Right ventricle myocardium inferior (tissue), 1 donor: ENCODE measurements around the gene MTG1. TPM values are rescaled to one million over a fixed set of nuclear protein-coding genes. Genes with fewer than 3 reads are reported as not detected.
"Not testable (repeated sequence)": the region's sequence is repeated elsewhere in the genome, so short reads cannot be mapped to it uniquely, and the experiment has no call there.

Experiments used
- ATAC-seq: fragments of 200-7000 bp; cut with Tn5 transposase; one replicate; pipeline ENCODE4 v1.9.1; 2020; ENCODE audit warnings: mild to moderate bottlenecking, moderate library complexity
- DNase-seq: peaks from one replicate; pipeline ENCODE4 v3.0.0; 2021; ENCODE audit errors: missing footprints
- intact Hi-C: fragments of 100-400 bp; cut with DNase I; formaldehyde crosslinking; loops from one replicate; pipeline ENCODE4 v1.11.0; 2022
- total RNA-seq: library from RNA; stranded (reverse); fragmentation: NEBNext Ultra II Directional; extraction: Animal tissue kit (Norgen Biotek cat#: 25700); gene quantifications from one replicate; pipeline ENCODE4 v1.2.1, GENCODE V29; 2021
- donor health status: DM: no; HTN: yes; CAD: no; lungs with severe emphysema.

Gene MTG1
- total RNA-seq, 1 donor from 2014 or later, result 17.8 TPM

DNA sequence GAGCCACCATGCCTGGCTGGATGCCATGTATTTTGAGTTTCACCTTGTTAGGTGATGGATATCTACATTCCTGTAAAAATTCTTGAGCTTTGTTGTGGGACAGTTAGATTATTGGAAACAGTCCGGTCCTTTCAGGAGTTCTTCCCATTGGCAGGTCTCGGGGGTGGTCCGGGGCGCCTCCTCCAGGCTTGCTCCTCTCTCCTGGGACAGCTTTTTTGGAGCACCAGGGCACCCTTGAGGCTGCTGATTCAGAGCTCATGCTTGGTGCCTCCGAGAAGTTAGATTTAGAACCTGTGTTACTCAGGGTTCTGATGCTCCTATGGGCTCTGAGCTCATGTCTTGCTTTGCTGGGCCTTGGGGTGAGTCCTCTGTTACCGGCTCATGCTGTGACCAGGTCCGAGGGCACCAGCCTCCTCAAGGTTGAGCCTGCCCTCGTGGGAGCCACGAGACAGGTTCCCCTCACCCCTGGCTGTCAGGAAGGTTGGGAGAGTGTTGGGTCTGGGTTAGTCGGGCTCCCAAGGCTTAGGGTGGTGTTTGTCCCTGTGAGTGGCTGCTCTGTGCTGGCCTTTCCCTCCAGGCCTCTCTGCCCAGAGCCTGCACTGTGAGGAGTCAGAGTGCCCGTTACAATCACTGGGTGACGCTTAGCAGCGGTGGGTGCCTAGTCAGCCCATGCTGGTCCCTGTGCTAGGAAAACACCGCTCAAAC, 24.5 kb downstream of the MTG1 start:
- DNase-seq (peak; percentile 32), ATAC-seq (no peak)
- intact Hi-C loops, result no loop called here

- intact Hi-C loops, result no loop called here
- ATAC-seq (no peak), DNase-seq (peak; percentile 41)
Observed at GRCh38 chr10:133419211-133419950, 25.4 kb downstream of the MTG1 start.

GRCh38 chr10:133420028-133420427, 26.1 kb downstream of the MTG1 start:
- DNase-seq, result peak; percentile 39
- ATAC-seq, result no peak
- intact Hi-C loops, result no loop called here

GRCh38 chr10:133420579-133420978, 26.6 kb downstream of the MTG1 start:
- intact Hi-C loops, result no loop called here
- ATAC-seq (no peak), DNase-seq (peak; percentile 65)

GRCh38 chr10:133421336-133422222, 27.6 kb downstream of the MTG1 start:
- intact Hi-C loops, result no loop called here
- DNase-seq (peak; percentile 60), ATAC-seq (no peak)

GRCh38 chr10:133422223-133422806, 28.4 kb downstream of the MTG1 start:
- ATAC-seq (no peak), DNase-seq (peak; percentile 50)
- intact Hi-C loops, result no loop called here

- intact Hi-C loops, result no loop called here
- ATAC-seq, result no peak
- DNase-seq, result peak; percentile 67
Observed at GRCh38 chr10:133422807-133423771, 29.1 kb downstream of the MTG1 start.

DNA sequence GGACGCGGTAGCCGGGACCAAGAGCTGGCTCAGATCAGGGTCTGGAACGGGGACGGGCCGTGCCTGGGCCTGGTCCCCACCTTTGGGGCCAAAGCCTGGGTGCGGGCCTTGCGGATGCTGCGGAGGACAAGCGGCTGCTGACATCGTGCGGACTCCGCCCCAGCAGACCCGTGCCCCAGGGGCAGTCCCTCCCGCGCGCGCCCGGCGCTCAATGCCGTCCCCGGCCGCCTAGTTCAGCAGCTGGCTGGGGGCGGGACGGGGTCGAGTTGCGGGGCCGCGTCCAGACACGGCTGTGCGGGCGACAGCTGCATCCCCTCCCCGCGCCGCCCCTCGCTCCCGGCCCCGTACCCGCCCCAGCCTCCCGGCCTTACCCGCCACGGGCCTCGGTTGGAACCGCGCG, 30.1 kb downstream of the MTG1 start:
- DNase-seq, ATAC-seq, intact Hi-C loops: not testable (repeated sequence)

GRCh38 chr10:133424601-133425000, 30.6 kb downstream of the MTG1 start, which contains the start of gene SPRN:
SPRN (minus strand) TSS chr10:133424625; CDS start chr10:133423681, 944 bp downstream.
- ATAC-seq, DNase-seq, intact Hi-C loops: not testable (repeated sequence)

DNA sequence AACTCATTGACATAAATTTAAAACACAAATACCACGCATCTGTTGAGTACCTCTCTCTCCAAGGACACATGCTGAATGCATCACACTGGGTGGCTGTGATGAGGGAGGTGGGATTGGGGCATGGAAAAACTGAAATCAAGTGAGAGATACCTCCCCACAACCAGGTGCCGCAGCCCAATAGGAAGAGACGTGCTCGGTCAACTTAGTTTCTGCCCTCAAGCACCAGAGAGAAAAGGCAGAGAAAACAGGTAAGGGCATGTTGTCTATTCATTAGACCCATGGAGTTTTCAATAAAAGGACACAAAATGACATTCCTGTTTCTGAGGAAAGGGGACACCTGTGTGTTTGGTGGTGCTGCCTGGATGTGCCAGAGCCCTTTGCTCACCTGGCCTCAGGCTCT, 35.6 kb downstream of the MTG1 start:
- ATAC-seq, DNase-seq, intact Hi-C loops: not testable (repeated sequence)

DNA sequence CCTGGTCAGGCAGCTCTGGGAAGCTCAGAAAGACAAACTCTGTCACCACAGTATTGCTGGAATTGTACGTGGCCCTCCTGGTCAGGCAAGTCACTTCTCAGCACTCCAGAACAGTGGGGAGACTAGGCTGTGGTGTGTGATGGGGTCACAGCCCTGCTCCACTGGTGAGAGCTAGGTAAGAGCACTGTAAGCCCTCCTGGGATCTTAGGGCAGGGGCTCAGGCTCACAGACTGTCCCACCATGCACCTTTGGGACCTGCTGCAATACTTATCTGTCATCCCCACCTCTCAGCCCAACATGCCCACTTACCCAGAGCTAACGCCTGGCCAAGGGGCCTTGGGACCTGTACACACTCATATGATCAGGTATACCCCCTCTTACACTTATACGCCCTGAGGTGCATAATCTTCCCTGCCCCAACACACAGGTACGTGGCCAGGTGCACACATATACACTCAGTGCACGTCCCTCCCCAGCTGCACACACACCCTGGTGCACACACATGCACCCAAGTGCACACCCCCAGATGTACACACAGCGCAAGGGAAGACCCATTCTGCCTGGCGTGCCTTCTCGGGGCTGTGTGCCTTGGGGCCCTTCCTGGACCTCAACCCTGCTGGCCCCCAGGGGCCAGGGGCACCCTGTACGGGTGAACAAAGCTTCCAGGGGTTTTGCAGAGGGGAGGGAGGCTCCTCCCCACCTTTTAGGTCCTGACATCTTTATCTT, 38.1 kb downstream of the MTG1 start:
- DNase-seq, ATAC-seq, intact Hi-C loops: not testable (repeated sequence)

GRCh38 chr10:133432789-133433188, 38.8 kb downstream of the MTG1 start:
- intact Hi-C loops, DNase-seq, ATAC-seq: not testable (repeated sequence)

GRCh38 chr10:133438711-133439273, 44.8 kb downstream of the MTG1 start:
- DNase-seq (no peak), ATAC-seq (no peak)
- intact Hi-C loops, result loop anchor here (5.0 kb wide), 1 partner anchor 169 kb away; no protein-coding TSS in a partner anchor

DNA sequence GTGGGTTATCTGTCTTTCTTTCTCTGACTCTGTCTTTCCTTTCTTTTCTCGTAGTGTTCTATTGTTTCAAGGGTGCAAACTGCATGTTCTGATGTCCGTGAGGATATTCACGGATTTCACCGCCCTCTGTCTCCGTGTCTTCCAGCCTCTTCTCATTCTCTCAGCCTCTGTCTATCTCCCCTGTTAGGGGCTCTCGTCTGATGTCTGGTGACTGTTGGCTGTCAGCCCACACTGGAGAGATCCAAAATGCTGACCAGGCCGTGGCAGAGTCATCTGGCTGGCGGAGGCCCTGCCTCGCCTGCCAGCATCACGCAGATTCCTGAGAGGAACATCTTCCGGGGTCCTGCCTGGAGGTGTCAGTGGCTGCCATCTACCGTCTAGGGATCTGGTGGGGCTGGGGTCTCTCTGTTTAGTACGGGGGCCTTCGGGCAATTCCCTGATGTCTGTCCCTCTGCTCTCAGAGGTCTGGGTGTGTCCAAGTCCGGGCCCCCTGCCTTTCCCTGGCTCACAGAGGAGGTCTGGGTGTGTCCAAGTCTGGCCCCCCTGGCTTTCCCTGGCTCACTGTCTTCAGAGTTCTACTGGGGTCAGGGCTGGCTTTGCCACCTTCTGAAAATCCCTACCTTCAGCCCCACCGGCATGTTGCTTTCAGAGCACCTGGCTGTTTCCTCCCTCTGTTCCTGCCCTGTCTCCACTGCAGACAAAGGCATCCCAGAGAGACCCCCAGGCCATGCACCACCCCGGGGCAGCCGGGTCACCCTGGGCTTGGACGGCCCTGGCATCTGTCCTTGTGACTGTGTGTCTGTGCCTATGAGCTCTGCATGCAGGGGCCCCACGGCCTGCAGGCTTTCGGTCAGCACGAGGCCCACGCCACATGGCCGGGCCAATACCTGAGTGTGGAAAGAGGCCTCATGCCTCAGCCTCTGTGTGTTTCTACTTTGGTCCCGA, 45.8 kb downstream of the MTG1 start:
- DNase-seq (no peak), ATAC-seq (no peak)
- intact Hi-C loops, result loop anchor here (5.0 kb wide), 1 partner anchor 168 kb away; no protein-coding TSS in a partner anchor

DNA sequence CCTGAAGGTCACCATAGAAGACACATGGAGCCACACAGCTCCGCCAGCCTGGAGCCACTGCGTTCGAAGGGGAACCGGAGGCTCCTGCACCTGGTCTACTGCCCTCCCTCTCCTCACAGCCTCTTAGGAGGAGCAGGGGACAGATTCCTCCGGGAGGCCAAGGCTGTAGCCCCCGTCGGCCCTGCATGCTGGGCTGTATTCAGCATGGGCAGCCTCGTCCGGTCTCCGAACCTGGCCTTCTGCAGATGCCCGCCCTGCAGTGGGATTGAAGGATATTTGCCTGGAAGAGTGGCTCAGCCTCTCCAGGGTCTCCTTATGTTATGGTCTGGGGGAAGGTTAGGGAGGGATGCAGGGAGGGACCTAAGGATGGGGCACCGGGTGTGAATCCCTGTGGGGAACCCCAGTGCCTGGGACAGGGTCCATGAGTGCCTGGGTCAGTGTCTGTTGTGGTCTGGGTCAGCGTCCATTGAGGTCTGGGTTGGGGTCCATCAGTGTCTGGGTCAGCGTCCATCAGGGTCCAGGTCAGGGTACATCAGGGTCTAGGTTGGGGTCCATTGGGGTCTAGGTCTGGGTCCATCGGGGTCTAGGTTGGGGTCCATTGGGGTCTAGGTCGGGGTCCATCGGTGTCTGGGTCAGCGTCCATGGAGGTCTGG, 46.8 kb downstream of the MTG1 start:
- intact Hi-C loops, result no loop called here
- DNase-seq, result no peak
- ATAC-seq, result no peak
